SU-DHL-6 (cell line): ENCODE measurements around the gene RFTN1.

Experiments
- H2AFZ ChIP-seq: fragments of 200-600 bp; sonication (generic); 2 replicates; pipeline ENCODE4 v1.6.1; 2014; ENCODE audit warnings: low read depth, mild to moderate bottlenecking, moderate library complexity, mixed read lengths, antibody characterized with exemption, low read length; ENCODE audit not compliant: severe bottlenecking
- H3F3A ChIP-seq: fragments of 200-600 bp; shearing (Covaris generic); 2 replicates; pipeline ENCODE4 v1.6.0; 2016; ENCODE audit warnings: antibody characterized with exemption, mild to moderate bottlenecking; ENCODE audit not compliant: insufficient read depth
- H3K27ac ChIP-seq: fragments of 200-600 bp; sonication (generic); 2 replicates; pipeline ENCODE4 v1.5.1; 2016; ENCODE audit warnings: low read depth, mild to moderate bottlenecking, low read length, moderate library complexity, mixed read lengths
- H3K27me3 ChIP-seq: fragments of 200-600 bp; sonication (generic), shearing (Covaris generic); 2 replicates; pipeline ENCODE4 v1.6.0; 2014; ENCODE audit warnings: mild to moderate bottlenecking, low read length
- H3K36me3 ChIP-seq: fragments of 200-600 bp; sonication (generic); 2 replicates; pipeline ENCODE4 v1.6.1; 2014; ENCODE audit warnings: mild to moderate bottlenecking, low read length, mixed read lengths
- H3K4me2 ChIP-seq: fragments of 300-600, 200-600 bp; shearing (Covaris generic), sonication (generic); 2 replicates; pipeline ENCODE4 v1.6.0; 2014; ENCODE audit warnings: low read length, low read depth, mild to moderate bottlenecking; ENCODE audit not compliant: poor library complexity, severe bottlenecking
- H3K4me3 ChIP-seq: fragments of 200-600 bp; sonication (generic); 2 replicates; pipeline ENCODE4 v1.5.1; 2014; ENCODE audit warnings: antibody characterized with exemption, low read length, mild to moderate bottlenecking, mixed read lengths; ENCODE audit not compliant: insufficient read depth, poor library complexity, severe bottlenecking
- H3K79me2 ChIP-seq: fragments of 200-600 bp; sonication (generic); 2 replicates; pipeline ENCODE4 v1.6.1; 2014; ENCODE audit warnings: mild to moderate bottlenecking, low read length, moderate library complexity; ENCODE audit not compliant: insufficient read depth
- H3K9ac ChIP-seq: fragments of 200-600 bp; sonication (generic); 2 replicates; pipeline ENCODE4 v1.7.0; 2014; ENCODE audit warnings: mild to moderate bottlenecking, low read length
- H3K9me2 ChIP-seq: fragments of 200-600 bp; sonication (generic); replicated peaks from 2 replicates; pipeline ENCODE4 v1.6.1; 2014; ENCODE audit warnings: low read length; ENCODE audit not compliant: insufficient read depth
- H3K9me3 ChIP-seq: fragments of 200-600 bp; sonication (generic); 2 replicates; pipeline ENCODE4 v1.6.1; 2014; ENCODE audit warnings: low read length, mixed read lengths; ENCODE audit not compliant: insufficient read depth
- H4K20me1 ChIP-seq: fragments of 200-600 bp; sonication (generic); 2 replicates; pipeline ENCODE4 v1.6.1; 2014; ENCODE audit warnings: low read depth, mild to moderate bottlenecking, antibody characterized with exemption, low read length, moderate library complexity, mixed read lengths
- EZH2phosphoT487 ChIP-seq: fragments of 200-600 bp; sonication (generic), shearing (Covaris generic); conservative IDR thresholded peaks from 2 replicates; pipeline ENCODE4 v1.6.1; 2018; ENCODE audit warnings: mild to moderate bottlenecking, antibody characterized with exemption, low read length, moderate library complexity, mixed read lengths
- TF ChIP-seq, protein P1 (sequence below): fragments of 200-600 bp; sonication (generic); IDR thresholded peaks from one replicate; pipeline ENCODE4 v1.5.1; 2017; ENCODE audit warnings: antibody characterized with exemption, mild to moderate bottlenecking, low read length, moderate library complexity; ENCODE audit not compliant: insufficient read depth, poor library complexity, severe bottlenecking

RFTN1 gene, protein sequence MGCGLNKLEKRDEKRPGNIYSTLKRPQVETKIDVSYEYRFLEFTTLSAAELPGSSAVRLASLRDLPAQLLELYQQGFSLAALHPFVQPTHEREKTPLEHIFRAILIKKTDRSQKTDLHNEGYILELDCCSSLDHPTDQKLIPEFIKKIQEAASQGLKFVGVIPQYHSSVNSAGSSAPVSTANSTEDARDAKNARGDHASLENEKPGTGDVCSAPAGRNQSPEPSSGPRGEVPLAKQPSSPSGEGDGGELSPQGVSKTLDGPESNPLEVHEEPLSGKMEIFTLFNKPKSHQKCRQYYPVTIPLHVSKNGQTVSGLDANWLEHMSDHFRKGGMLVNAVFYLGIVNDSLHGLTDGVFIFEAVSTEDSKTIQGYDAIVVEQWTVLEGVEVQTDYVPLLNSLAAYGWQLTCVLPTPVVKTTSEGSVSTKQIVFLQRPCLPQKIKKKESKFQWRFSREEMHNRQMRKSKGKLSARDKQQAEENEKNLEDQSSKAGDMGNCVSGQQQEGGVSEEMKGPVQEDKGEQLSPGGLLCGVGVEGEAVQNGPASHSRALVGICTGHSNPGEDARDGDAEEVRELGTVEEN

DNA sequence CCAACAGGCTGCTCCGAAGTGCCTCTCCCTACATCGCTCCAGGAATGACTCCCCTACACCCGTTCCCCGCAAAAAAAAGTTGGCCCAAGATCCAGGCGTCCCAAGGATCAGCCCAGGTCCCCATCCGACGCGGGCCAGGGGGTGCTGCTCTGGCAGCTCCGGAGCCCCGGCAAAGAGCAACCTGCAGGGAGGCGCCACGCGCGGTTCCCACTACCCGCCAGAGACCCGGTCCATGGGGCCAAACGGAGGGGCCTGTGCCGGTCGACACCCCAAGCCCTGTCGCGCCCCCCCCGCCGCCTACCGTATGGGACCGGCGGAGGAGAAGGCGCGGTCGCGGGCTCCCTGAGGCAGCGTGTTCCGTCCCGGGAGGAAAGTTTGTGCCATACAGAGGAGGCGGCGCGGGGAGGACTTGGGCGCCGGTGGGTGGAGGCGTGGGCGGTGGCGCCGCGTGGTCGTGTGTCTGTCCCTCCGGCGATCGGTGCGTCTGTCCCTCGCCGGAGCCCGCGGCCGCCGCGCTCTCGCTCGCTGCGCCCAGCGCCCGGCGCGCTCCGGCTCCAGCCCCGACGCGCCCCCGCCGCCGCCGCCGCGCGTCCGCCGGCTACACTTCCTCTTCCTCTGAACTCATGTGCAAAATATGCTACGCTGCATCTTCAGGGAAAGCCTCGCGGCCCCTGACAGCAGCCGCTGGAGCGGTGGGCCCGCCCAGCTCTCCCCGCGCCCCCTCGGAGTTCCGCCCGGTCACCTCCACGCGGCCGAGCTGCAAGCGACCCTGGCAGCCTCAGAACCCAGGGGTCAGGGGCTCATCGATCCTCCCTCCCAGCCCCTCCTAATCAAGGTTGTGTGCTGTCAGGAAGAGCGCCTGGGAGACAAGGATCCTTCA is at the start of gene RFTN1:
RFTN1 (minus strand) TSS at position 559 of the 880 bp plus-strand sequence. CDS start 19,830 bp downstream, outside the sequence.
- no peak within 1 kb of the TSS for H2AFZ ChIP-seq
- no peaks in the 10 kb centered on the region for H3K27me3 ChIP-seq
- no peaks in the 10 kb centered on the region; the same call in 1 of the 2 replicates for H3K36me3 ChIP-seq
- TF ChIP-seq EZH2phosphoT487: no peak
- TF ChIP-seq, protein P1, sequence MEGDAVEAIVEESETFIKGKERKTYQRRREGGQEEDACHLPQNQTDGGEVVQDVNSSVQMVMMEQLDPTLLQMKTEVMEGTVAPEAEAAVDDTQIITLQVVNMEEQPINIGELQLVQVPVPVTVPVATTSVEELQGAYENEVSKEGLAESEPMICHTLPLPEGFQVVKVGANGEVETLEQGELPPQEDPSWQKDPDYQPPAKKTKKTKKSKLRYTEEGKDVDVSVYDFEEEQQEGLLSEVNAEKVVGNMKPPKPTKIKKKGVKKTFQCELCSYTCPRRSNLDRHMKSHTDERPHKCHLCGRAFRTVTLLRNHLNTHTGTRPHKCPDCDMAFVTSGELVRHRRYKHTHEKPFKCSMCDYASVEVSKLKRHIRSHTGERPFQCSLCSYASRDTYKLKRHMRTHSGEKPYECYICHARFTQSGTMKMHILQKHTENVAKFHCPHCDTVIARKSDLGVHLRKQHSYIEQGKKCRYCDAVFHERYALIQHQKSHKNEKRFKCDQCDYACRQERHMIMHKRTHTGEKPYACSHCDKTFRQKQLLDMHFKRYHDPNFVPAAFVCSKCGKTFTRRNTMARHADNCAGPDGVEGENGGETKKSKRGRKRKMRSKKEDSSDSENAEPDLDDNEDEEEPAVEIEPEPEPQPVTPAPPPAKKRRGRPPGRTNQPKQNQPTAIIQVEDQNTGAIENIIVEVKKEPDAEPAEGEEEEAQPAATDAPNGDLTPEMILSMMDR: no peak
- H3K27ac ChIP-seq: peak within 1 kb of the TSS; percentile 97
- peak within 1 kb of the TSS; percentile 96 for H3K9ac ChIP-seq
- H3F3A ChIP-seq: peaks cover 63% of the 10 kb centered on the region
- H4K20me1 ChIP-seq: no peaks in the 10 kb centered on the region; the same call in 1 of the 2 replicates
- H3K9me3 ChIP-seq: no peaks in the 10 kb centered on the region
- H3K79me2 ChIP-seq: peaks cover 67% of the 10 kb centered on the region
- H3K4me3 ChIP-seq: peak within 1 kb of the TSS; percentile 63
- H3K9me2 ChIP-seq: no peaks in the 10 kb centered on the region
- peak within 1 kb of the TSS; percentile 97 for H3K4me2 ChIP-seq

DNA sequence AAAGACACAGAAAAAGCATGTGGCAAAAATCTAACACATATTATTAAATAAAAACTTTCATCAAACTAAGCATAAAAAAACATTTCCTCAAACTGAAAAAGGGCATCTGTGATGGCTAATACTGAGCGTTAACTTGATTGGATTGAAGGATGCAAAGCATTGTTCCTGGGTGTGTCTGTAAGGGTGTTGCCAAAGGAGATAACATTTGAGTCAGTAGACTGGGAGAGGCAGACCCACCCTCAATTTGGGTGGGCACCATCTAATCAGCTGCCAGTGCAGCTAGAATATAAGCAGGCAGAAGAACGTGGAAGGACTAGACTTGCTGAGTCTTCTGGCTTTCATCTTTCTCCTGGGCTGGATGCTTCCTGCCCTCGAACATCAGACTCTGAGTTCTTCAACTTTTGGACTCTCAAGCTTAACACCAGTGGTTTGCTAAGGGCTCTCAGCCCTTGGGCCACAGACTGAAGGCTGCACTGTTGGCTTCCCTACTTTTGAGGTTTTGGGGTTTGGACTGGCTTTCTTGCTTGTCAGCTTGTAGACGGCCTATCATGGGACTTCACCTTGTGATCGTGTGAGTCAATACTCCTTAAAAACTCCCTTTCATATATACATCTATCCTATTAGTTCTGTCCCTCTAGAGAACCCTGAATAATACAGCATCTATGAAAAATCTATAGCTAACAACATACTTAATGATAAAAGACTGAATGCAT is 46.3 kb upstream of the RFTN1 start:
- Histone ChIP-seq H3K79me2 (no peaks in the 10 kb centered on the region), H4K20me1 (no peaks in the 10 kb centered on the region), H3K4me3 (no peak overlapping the region), H3F3A (no peaks in the 10 kb centered on the region), H3K27ac (no peak overlapping the region), H3K4me2 (no peak overlapping the region), H3K9ac (no peak overlapping the region), H3K9me2 (no peaks in the 10 kb centered on the region), H3K27me3 (no peaks in the 10 kb centered on the region), H2AFZ (no peak overlapping the region), H3K9me3 (no peaks in the 10 kb centered on the region), H3K36me3 (no peaks in the 10 kb centered on the region)
- TF ChIP-seq, protein P1: no peak
- no peak for TF ChIP-seq EZH2phosphoT487

DNA sequence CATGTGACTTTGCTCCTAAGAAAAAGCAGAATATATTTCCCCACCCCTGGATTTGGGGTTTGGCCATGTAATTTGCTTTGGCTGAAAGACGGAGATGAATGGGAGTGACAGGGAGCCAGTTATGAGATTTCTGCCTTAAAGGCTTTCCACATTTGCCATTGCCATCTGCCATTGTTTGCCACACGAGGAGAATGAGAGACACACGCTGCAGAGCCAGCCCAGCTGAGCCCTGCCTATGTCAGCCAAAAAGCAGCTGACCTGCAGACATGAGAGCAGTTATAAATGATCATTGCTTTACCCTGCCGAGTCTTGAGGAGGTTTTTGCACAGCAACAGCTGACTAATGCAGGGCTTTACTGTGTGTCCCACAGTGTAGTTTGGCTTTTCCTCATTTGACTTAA is 40.6 kb upstream of the RFTN1 start:
- no peak overlapping the region for H3K4me3 ChIP-seq
- no peaks in the 10 kb centered on the region for H3F3A ChIP-seq
- no peak overlapping the region for H3K9ac ChIP-seq
- H2AFZ ChIP-seq: no peak overlapping the region
- H3K4me2 ChIP-seq: no peak overlapping the region
- no peak overlapping the region for H3K27ac ChIP-seq
- no peaks in the 10 kb centered on the region for H3K9me2 ChIP-seq
- TF ChIP-seq, protein P1: no peak
- no peak for TF ChIP-seq EZH2phosphoT487
- no peaks in the 10 kb centered on the region for H3K36me3 ChIP-seq
- H3K27me3 ChIP-seq: no peaks in the 10 kb centered on the region
- no peaks in the 10 kb centered on the region for H3K79me2 ChIP-seq
- no peaks in the 10 kb centered on the region for H4K20me1 ChIP-seq
- no peaks in the 10 kb centered on the region for H3K9me3 ChIP-seq
